Upper lobe of right lung (tissue), 1 donor: Measurements from ENCODE around the gene KPNA3. TPM values are rescaled to one million over a fixed set of nuclear protein-coding genes. Genes with fewer than 3 reads are reported as not detected.

ENCODE experiments used
- ATAC-seq: fragments of 200-7000 bp; cut with Tn5 transposase; one replicate; pipeline ENCODE4 v1.9.1; 2020; ENCODE audit warnings: mild to moderate bottlenecking, moderate library complexity
- DNase-seq: peaks from one replicate; pipeline ENCODE4 v3.0.0-alpha.2; 2020
- H3K27ac ChIP-seq: fragments of 200-600 bp; one replicate; pipeline ENCODE4 v1.8.0; 2022
- H3K27me3 ChIP-seq: fragments of 200-600 bp; one replicate; pipeline ENCODE4 v1.8.0; 2022; ENCODE audit warnings: mild to moderate bottlenecking
- H3K36me3 ChIP-seq: fragments of 200-600 bp; one replicate; pipeline ENCODE4 v1.8.0; 2022
- H3K4me1 ChIP-seq: fragments of 200-600 bp; one replicate; pipeline ENCODE4 v1.8.0; 2022
- H3K4me3 ChIP-seq: fragments of 200-600 bp; one replicate; pipeline ENCODE4 v1.8.0; 2022; ENCODE audit warnings: mild to moderate bottlenecking
- H3K9me3 ChIP-seq: fragments of 200-600 bp; one replicate; pipeline ENCODE4 v1.8.0; 2022
- CTCF ChIP-seq: fragments of 200-600 bp; IDR thresholded peaks from one replicate; pipeline ENCODE4 v1.8.0; 2022; ENCODE audit warnings: antibody characterized with exemption
- intact Hi-C: fragments of 100-400 bp; cut with DNase I; formaldehyde crosslinking; loops from one replicate; pipeline ENCODE4 v1.11.0; 2022
- long read RNA-seq: library from polyadenylated mRNA; unstranded; transcript quantifications from one replicate; pipeline ENCODE4 v2.0.0, GENCODE V29; 2021
- total RNA-seq: library from RNA; stranded (reverse); fragmentation: NEBNext Ultra II Directional; extraction: Animal tissue kit (Norgen Biotek cat#: 25700); gene quantifications from one replicate; pipeline ENCODE4 v1.2.1, GENCODE V29; 2021
- donor health status: DM: no; HTN: yes; CAD: no; lungs with severe emphysema.

KPNA3 gene, protein sequence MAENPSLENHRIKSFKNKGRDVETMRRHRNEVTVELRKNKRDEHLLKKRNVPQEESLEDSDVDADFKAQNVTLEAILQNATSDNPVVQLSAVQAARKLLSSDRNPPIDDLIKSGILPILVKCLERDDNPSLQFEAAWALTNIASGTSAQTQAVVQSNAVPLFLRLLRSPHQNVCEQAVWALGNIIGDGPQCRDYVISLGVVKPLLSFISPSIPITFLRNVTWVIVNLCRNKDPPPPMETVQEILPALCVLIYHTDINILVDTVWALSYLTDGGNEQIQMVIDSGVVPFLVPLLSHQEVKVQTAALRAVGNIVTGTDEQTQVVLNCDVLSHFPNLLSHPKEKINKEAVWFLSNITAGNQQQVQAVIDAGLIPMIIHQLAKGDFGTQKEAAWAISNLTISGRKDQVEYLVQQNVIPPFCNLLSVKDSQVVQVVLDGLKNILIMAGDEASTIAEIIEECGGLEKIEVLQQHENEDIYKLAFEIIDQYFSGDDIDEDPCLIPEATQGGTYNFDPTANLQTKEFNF
- 35.7 TPM for total RNA-seq
- long read RNA-seq, full-length matches to known transcripts = 60 of 77 reads
- long read RNA-seq, partial matches to known transcripts = 3 of 77 reads
- long read RNA-seq, other reads (novel, unspliced or antisense) = 14 of 77 reads

DNA sequence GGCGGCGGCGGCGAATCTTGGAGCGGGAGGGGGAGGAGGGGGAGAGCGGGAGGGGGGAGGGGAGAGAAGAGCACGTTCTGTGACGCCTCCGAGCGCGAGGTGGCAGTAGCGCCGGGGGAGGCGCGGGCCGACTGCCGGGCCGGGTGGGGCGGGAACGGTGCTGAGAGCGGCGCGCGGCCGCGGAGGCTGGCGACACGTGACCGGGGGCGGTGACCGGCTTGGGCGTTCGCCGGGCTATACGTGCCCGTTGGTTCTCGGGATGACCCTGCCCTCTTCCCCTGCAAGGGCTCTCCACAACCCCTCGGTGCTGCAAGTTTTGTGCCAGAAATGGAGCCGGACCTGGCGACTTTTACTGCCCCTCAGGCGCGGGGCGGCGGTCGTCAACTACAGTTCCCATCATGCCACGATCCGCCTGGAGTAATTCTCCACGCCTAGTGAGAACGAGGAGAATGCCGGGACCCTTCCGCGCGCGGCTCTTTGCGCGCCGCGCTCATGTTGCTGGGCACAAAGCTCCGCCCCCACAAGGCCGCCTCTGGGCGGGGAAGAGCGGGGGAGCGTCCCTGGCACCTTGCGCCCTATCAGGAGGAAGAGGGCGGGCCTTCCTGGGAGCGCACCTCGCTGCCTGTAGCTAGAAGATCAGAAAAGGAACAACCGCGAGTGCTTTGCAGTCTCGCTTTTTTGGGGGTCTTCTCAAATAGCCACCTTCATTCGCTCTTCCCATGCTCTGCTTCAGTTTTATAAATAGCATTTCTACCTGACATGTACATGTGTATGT lies at the start of gene KPNA3:
Gene KPNA3, minus strand, starts transcription at position 133 of the 775 bp plus-strand sequence. CDS start 176 bp downstream, outside the sequence.
- H3K9me3 ChIP-seq = no peaks in the 10 kb centered on the region
- H3K4me1 ChIP-seq = peaks cover 12% of the 10 kb centered on the region
- intact Hi-C loops = no loop called here
- DNase-seq (peak; percentile 98), ATAC-seq (peak; percentile 95)
- no peak for TF ChIP-seq CTCF
- H3K4me3 ChIP-seq = peak within 1 kb of the TSS; percentile 82
- H3K27ac ChIP-seq = peak within 1 kb of the TSS; percentile 93
- no peaks in the 10 kb centered on the region for H3K36me3 ChIP-seq
- H3K27me3 ChIP-seq = no peaks in the 10 kb centered on the region

DNA sequence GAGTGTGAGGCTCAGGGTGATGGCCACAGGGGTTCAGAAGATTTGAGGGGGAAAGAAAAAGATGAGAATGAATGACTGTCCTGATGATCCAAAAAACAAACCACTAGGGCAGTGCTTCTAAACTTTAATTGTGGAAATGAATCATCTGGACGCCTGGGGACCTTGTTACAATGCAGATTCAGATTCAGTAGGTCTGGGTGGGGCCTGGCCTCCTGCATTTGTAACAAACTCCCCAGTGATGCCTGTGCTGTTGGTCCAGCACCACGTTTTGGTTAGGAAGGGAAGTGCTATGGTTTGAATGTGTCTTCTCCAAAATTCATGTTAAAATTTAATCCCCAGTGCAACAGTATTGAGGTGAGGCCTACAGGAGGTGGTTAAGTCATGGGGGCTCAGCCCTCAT lies 49.5 kb upstream of the KPNA3 start:
- intact Hi-C loops = no loop called here

GRCh38 chr13:49840675-49841074 lies 48.2 kb upstream of the KPNA3 start:
- intact Hi-C loops = no loop called here
- H3K9me3 ChIP-seq = no peaks in the 10 kb centered on the region
- no peak for TF ChIP-seq CTCF
- H3K4me3 ChIP-seq = no peak overlapping the region
- no peak for DNase-seq
- H3K27ac ChIP-seq = no peak overlapping the region
- no peak for ATAC-seq
- no peaks in the 10 kb centered on the region for H3K36me3 ChIP-seq
- H3K4me1 ChIP-seq = no peaks in the 10 kb centered on the region
- H3K27me3 ChIP-seq = no peaks in the 10 kb centered on the region

More for the DNA sequence above, 49.5 kb upstream of the KPNA3 start:
- H3K4me3 ChIP-seq = no peak overlapping the region
- no peaks in the 10 kb centered on the region for H3K9me3 ChIP-seq
- H3K27me3 ChIP-seq = no peaks in the 10 kb centered on the region
- DNase-seq = no peak
- H3K4me1 ChIP-seq = no peaks in the 10 kb centered on the region
- no peaks in the 10 kb centered on the region for H3K36me3 ChIP-seq
- no peak for TF ChIP-seq CTCF
- ATAC-seq = no peak
- no peak overlapping the region for H3K27ac ChIP-seq

DNA sequence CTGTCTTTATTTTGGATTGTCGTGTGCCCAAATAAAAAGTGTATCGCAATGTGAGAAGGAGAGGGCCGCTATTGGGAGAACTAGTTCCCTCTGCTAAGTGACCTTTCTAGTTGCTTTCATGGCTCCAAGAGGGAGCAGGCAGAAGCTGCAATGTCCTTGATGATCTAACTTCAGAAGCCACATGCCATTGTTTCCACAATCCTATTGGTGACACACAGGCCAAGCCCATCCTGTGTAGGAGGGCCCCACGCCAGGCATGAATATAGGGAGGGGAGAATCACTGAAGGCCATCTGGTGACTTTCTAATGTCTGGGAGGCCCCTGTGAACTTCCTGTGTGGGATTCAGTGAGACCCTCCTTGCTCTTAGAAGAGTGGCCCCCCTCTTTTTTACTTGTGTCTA lies 47.8 kb upstream of the KPNA3 start:
- intact Hi-C loops = no loop called here
- TF ChIP-seq CTCF = no peak
- DNase-seq (no peak), ATAC-seq (no peak)
- Histone ChIP-seq H3K4me3 (no peak overlapping the region), H3K27me3 (no peaks in the 10 kb centered on the region), H3K9me3 (no peaks in the 10 kb centered on the region), H3K36me3 (no peaks in the 10 kb centered on the region), H3K27ac (no peak overlapping the region), H3K4me1 (no peaks in the 10 kb centered on the region)

DNA sequence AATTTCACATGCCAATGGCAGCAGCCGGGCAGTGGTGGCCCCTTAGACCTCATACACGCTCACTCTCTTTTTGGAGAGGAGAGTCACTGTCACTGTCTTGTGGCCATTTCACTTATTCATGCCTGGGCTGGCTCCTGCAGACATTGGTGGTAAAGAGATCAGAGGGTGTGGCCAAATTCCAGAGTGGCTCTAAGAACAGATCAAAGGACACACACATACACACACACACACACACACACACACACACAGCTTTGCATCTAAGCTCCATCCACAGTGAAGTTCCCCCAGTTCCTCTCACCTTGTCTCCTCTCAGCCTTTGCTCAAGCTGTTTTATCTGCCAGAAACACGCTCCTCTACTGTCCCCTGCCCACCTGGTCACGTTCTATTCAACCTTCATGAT lies 46.5 kb upstream of the KPNA3 start:
- H3K36me3 ChIP-seq = no peaks in the 10 kb centered on the region
- intact Hi-C loops = no loop called here
- no peak overlapping the region for H3K4me3 ChIP-seq
- H3K27ac ChIP-seq = no peak overlapping the region
- ATAC-seq (no peak), DNase-seq (no peak)
- no peaks in the 10 kb centered on the region for H3K4me1 ChIP-seq
- no peak for TF ChIP-seq CTCF
- H3K27me3 ChIP-seq = no peaks in the 10 kb centered on the region
- no peaks in the 10 kb centered on the region for H3K9me3 ChIP-seq
